HK-2 (cell line): ENCODE data around the gene MRPS2.
A peak's percentile ranks its signal among the peaks of the same experiment; 100 is the strongest.
"Not testable (repeated sequence)": the region's sequence is repeated elsewhere in the genome, so short reads cannot be mapped to it uniquely, and the experiment has no call there.

ENCODE experiments used
- DNase-seq: peaks from one replicate; pipeline ENCODE4 v3.0.0-alpha.2; 2018; ENCODE audit not compliant: unreplicated experiment

The MRPS2 gene

DNA sequence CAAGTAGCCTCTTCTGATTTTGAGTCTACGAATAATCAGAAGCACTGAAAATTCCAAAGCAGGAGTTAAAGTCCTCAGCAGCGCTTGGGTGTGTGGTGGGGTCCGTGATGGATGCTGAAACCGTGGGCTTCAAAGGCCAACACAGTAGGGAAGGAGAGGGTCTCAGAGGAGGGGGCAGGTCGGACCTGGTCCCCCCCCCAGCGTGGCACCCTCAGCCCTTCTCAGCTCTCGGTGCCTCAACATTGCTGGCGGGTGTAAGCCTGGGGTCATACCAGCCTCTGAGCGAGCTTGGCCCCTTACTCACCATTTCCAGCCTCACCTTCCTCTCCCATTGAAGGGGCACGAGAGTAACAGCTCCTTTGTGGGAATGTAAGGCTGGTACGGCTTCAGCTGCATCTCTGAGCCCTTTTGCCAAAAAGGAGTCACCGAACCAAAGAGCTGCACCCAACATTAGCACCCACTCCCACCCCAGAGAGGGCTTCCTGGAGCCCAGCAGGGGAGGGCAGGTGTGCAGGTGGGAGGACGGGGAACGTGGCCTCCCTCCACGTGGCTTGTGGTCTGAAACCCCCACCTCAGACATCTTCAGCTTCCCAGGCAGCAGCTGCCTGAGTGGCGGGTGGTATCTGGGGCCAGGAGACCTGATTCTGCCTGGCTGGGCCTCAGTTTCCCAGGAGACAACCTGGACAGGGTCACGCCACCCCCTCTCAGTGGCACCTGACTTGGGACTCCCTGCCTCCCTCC, 14.0 kb downstream of the MRPS2 start:
- DNase-seq, result no peak

DNA sequence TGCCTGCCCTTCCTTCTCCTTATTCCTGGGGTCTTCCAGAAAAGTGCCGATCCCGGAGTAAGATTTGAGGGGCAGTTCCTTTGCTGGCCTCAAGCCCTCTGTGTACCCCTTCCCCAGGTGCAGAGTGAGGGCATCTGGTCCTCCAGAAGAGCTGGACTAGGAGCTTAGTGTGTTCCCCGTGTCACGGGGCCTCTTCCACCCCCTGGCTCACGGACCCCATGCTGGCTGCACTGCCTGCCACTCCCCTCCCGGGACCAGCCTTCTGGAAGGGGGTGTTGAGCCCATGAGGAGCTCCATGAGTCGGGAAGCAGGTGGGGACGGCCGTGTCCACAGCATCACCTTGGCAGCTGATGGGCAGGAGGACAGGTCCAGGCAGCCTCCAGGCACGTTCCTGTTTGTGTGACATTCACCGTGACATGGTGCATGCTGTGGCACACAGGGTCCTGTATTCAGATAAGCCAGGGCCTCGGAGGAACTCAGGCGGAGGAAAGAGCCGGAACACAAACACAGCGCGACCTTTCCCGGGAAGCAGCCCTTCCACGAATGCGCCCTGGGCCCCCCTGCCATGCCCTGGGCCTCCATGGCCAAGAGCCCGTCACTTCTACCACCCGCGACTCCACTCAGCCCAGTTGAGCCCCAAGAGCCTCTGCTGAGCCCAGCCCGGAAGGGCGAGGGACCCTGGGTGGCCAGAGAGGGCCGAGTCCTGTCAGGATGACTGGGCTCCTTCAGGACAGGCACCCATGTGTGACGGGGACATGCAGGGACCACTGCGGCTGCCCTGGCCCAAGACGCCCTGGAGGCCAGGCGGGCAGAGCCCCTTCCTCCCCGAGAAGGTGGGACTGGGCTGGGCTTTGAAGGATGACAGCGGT, 14.8 kb downstream of the MRPS2 start:
- DNase-seq, result no peak

DNA sequence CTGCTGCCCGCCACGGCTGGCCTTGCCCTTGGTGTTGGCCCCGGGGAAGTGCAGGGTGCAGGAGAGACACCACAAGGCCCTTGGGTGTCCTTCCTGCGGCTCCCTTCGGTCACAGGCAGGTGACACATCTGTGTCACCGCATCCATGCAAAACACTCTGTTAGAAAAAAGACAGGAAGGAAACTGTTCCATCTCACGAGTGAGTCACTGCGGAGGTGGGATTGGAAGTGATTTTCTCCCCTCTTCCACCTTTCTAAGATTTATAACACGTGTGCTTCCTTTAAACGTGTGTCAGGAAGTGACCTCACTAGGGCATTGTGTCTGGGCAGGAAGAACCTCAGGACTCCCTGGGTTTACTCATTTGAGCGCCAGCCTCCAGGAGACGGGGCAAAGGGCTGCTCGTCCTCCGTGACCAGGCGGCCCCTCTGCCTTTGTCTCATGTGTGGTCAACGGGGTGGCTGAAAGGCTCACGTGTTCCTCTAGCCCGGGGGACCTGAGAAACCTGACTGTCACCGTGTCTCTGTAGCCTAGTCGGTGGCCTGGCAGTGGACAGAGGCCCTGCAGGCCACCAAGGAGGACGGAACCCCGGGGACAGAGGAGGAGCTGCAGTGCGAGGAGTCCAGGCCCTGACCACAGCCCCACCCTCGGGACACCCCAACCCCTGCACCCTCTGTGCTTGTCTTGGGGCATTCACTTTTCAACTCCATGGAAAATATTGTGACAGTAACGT, 15.8 kb downstream of the MRPS2 start:
- DNase-seq, result no peak

DNA sequence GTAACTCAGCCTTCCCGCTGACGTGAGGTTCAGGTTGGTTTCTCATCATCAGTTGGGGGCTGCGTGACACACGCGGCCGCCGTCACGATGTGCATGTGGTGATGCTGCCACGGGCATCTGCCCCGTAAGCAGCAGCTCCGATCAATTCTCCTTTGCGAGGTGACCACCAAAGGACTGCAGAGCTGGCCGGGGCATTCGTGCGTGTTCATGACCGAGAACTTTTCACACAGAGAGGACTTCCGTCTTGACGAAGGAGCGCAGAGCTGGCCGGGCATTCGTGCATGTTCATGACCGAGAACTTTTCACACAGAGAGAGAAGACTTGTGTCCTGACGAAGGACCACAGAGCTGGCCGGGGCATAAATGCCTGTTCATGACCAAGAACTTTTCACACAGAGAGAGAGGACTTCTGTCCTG, 16.9 kb downstream of the MRPS2 start:
- no peak for DNase-seq

DNA sequence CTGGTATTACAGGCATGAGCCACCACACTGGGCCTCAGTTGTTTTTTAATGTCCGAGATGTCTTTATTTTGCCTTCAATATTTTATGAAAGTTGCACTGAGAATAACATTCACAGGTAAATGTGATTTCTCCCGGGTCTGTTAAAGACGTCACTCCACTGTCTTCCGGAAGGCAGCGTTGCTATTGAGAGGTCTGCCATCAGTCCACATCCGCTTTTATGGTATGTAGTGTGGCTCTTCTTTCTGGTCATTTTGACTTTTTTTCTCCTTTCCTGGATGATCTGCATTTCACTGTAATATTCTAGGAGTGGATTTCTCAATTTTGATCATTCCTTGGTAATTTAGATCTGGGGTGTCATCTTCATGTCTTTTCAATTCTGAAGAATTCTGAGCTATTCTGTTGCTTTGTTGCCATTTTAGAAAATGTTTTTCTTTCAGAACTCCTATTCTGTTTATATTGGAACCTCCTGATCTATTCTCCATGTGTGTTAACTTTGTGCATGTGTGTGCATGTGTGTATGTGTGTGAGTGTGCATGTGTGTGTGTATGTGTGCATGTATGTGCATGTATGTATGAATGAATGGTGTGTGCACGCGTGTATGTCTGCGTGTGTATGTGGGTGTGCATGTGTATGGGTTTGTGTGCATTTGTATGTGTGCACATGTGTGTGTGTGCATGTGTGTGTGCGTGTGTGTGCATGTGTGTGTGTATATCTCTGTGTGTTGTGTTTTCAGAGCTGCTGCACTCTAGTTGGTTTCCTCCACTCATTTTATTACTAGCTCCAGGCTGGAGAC, 18.9 kb downstream of the MRPS2 start:
- no peak for DNase-seq

DNA sequence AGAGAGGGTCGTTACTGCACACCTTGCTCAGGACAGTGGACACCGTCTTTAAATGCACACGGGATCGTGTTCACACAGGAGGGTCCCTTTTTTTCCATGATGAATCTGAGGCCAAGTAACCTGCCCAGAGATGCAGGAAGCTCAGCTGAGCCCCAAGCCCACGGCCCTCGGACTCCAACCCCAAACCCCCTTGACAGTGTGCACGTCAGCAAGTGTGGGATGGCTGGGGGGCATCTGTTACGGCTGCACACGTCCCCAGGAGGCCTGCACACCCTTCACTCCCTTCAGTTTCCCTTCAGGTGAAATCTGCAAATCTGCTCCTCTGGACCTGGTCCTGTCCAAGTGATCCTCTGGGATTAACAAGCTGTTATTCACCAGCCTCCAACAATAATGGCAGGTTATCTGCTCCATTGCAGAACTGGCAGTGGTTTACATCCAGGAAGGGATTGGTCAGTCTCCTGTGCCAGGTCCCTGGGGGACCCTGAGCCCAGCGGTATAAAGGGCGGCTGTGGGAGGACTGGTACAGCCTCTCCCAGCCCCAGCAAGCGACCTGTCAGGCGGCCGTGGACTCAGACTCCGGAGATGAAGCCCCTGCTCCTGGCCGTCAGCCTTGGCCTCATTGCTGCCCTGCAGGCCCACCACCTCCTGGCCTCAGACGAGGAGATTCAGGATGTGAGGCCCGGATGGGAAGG, 20.6 kb downstream of the MRPS2 start, which contains the start of gene LCN1:
Gene LCN1, plus strand, starts transcription at position 525 of the 692 bp plus-strand sequence. Its CDS starts 58 bp downstream, at position 583.
- DNase-seq, result no peak

DNA sequence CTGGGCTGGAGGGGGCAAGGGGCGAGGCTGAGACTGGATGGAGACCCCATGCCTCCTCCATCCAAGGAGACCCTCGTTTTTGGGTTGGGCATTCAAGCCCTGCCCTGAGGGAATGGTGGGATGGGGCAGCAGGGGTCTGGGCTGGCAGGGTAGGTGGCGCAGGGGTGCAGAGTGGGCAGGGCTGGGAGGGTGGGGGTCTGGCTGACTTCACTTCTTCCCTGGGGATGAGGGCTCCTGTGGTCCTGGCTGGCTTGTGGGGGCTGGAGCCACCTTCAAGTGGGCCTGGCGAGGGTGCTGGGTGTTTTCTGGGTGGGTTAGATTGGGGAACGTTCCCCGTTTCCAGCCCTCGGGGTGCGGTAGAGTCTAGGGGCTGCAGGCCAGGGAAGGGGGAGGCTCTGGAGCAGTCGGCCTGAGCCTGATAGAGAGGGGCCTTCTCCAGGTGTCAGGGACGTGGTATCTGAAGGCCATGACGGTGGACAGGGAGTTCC, 21.2 kb downstream of the MRPS2 start:
- DNase-seq, result no peak

DNA sequence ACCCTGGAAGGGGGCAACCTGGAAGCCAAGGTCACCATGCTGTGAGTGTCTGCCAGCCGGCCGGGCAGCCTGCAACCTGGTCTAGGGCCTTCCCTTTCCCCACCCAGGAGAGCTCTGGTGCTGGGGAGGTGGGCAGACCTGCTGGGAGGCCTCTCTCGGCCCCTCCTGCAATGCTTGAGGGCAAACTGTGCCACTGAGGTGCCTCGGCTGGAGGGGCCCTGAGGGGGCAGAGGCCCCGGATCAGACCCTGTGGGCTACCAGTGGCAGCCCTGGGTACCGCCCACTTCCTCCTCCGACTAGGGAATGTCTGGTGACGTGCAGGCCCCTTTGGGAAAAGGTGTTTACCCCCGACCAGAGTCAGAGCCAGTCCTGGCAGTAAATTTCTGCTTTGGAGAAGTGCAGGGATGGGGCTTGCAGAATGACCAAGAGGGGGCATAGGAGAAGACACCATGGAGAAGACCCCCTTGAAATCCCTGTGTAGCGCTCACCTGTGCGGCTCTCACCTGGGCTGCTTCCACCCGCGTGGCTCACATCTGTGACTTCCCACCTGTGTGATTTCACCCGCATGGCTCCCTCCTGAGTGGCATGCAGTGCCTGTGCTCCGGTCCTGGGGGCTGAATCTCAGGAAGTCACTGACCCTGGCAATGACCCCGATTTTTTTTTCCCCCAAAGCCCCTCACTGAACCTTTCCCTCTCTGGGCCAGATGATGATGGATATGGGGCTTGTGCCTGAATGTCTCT, 21.8 kb downstream of the MRPS2 start:
- DNase-seq, result no peak

DNA sequence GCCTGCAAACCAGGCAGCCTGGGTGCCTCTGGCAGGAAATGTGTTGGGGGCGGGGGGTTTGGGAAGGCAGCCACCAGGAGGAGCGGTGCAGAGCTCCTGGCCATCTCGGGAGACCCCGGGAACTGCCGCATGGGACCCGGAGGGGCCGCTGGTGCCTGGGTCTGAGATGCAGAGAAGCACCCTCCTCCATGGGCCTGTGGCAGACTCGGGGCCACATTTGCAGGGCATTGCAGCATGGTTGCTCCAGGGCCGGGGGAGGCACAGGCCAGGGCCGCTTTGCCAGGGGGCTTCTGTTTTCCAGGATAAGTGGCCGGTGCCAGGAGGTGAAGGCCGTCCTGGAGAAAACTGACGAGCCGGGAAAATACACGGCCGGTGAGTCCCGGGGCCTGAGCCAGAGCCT, 22.4 kb downstream of the MRPS2 start:
- no peak for DNase-seq

DNA sequence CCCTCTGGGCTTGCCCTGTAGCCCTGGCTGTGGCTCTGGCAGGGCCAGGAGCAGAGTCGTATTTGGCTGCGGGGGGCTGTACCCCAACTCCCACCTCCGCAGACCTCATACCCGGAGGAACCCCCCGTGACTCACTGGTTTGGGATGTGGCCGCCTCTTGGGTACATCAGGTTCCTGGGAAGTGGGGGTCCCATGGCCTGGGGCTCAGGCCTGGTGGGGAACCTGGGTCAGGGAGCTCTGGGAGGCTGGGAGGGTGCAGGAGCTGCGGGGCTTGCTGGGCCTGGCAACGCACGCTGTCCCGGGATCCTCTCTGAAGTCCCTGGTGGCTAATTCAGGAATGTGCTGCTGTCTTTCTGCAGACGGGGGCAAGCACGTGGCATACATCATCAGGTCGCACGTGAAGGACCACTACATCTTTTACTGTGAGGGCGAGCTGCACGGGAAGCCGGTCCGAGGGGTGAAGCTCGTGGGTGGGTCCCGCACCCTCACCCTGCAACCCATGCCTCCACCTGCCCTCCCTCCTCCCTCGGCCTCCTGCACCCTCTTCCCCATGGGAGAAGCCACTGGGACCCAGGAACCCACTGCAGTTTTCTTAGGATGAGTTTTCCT, 23.1 kb downstream of the MRPS2 start:
- DNase-seq, result no peak

DNA sequence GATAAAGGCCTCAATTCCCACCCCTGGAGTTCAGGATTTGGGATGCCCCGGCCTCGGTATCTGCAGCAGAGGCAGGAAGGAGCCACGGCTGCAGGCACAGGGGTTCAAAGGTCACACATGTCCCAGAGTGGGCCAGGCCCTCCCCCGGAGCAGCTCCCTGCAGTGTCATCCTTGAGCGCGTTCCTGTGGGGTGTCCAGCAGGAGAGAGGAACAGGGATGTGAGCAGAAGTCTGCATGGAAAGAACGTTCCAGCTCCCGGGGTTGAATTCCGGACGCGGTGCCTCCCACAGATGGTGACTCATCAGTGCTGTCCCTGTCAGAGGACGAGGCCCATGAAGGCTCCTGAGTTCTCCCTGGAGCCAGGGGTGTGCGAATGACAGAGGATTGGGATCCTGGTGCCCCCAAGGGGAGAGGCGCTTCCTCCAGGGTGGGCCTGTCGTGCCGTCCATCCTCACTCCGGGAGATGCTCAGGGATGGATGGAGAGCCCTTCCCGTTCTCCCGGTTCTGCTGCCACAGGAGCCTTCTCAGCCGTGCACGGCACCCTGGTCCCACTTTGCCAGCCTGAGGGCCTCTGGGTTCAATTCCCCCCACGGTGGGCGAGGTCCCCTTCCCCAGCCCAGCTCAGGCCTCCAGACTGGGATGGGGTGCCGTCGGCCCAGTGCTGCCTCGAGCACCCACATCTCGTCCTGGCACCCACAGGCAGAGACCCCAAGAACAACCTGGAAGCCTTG, 23.8 kb downstream of the MRPS2 start:
- DNase-seq, result peak; percentile 42

DNA sequence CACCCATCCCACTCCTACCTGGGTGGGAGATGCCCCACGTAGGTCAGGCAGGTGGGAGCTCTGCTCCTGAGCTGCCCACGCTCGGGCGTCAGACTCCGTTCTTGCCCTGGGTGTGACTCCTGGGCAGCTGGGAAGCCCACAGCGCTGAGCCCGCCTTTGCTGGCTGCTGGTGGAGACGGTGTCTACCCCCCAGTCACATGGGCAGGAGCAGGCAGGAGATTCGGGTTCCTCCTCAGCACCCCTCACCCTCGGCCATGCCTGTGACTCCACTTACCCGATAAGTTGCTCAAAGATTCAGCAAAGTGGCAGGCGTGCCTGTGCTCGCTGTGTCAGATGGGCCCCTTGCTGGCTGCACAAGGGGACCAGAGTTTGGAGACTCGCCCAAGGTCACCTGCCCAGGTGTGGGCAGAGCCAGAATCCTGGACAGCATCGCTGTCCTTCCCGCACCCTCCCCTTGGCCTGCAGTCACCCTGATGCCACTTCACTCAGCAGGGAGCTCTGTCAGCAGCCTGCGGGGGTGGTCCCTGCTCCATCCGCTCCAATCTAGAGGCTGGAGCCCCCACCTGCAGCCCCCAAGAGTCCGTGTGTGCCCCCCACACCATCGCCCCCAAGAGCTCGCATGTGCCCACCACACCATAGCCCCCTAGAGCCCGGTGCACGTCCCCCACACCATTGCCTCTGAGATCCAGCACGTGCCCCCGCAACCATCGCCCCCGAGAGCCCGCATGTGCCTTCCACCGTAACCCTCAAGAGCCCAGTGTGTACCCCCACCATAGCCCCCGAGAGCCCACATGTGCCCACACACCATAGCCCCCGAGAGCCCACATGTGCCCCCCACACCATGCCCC, 25.0 kb downstream of the MRPS2 start:
- DNase-seq, result no peak

DNA sequence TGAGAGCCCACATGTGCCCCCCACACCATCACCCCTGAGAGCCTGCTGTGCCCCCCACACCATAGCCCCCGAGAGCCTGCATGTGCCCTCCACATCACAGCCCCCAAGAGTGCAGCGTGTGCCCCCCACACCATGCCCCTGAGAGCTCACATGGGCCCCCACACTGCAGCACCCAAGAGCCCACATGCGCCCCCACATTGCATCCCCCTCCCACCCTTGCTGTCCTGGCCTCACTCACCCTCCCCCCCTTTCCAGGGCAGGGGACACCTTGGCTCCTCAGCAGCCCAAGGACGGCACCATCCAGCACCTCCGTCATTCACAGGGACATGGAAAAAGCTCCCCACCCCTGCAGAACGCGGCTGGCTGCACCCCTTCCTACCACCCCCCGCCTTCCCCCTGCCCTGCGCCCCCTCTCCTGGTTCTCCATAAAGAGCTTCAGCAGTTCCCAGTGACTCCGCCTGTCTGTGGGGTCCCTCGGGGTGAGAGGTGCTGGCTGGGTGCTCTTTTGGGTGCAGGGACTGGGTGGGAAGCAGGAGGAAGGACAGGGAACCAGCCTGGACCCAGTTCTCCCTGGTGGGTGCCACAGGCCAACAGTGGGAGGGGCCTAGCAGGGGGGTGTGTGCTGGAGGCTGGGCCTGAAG, 25.7 kb downstream of the MRPS2 start:
- DNase-seq, result no peak

DNA sequence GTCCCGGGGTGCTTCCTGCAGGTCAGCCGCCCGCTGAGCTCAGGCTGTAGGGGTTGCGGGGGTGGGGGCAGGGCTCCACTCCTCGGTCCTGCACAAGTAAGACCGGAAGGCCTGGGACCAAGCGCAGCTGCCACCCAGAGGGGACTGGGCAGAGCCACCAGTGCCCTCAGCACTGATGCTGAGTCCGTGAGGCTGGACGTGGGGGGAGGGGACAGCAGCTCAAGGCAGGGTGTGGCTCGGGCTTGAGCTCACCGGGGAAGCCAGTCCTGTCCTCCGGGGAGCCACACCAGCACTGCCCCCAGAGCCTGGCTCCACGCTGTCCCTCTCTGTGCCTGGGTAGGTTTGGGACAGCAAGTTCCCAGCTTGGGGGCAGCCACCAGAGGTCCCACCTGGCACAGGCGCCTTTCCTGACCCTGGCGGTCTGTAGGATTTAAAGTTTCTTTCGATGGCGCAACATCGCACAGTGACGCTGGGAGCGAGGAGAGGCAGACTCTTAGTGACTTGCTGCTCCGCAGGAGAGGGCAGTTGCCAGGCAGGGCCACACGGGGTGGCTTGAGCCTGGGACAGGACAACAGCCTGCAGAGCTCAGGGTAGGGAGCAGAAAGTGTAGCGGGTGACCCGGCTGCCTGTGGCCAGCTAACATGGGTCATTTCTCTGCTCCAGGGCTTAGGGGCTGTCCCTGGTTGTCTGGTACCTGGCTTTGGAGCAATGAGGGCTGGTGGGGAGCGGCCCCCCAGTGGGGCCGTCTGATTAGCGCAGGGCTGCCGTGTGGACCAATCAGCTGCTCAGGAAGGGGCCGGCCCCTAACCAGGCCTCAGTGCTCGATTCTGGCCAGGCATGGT, 26.5 kb downstream of the MRPS2 start:
- no peak for DNase-seq

DNA sequence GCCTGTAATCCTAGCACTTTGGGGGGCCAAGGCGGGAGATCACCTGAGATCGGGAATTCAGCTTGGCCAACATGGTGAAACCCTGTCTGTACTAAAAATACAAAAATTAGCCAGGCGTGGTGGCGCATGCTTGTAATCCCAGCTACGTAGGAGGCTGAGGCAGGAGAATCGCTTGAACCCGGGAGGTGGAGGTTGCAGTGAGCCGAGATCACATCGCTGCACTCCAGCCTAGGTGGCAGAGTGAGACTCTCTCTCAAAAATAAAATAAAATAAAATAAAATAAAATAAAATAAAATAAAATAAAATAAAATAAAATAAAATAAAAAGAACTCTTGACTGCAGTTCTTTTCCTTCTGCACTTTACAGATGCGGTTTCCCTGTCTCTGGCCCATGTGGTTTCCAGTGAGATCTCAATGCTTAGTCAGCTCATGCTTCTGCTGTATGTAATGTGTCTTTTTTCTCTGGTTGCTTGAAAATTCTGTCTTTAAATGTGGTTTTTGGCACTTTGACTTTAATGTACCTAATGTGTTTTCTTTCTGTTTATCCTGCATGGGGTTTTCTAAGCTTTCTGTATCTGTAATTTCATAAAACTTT, 28.5 kb downstream of the MRPS2 start:
- DNase-seq, result not testable (repeated sequence)

DNA sequence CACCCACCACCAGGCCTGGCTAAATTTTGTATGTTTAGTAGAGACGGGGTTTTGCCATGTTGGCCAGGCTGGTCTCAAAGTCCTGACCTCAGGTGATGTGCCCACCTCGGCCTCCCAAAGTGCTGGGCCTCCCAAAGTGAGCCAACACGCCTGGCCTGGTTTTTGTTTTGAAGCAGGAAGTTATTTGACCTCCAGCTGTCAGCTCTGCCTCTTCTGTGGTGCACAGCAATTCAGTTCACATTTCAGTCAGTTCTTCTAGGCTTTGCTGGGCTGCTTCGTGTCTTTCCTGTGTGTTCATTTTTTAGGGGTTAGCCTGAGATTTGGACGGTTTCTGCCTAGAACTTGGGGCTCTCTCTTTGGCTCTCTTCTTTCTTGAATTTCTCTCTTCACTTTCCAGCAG, 29.7 kb downstream of the MRPS2 start:
- DNase-seq, result no peak
